ENCODE measurements around the gene TOMM34. TPM values are rescaled to one million over a fixed set of nuclear protein-coding genes. Genes with fewer than 3 reads are reported as not detected.
A peak's percentile ranks its signal among the peaks of the same experiment; 100 is the strongest.

The TOMM34 gene
- polyA plus RNA-seq, 3 donors = 6.4 to 9.1 (median 7.7) TPM

DNA sequence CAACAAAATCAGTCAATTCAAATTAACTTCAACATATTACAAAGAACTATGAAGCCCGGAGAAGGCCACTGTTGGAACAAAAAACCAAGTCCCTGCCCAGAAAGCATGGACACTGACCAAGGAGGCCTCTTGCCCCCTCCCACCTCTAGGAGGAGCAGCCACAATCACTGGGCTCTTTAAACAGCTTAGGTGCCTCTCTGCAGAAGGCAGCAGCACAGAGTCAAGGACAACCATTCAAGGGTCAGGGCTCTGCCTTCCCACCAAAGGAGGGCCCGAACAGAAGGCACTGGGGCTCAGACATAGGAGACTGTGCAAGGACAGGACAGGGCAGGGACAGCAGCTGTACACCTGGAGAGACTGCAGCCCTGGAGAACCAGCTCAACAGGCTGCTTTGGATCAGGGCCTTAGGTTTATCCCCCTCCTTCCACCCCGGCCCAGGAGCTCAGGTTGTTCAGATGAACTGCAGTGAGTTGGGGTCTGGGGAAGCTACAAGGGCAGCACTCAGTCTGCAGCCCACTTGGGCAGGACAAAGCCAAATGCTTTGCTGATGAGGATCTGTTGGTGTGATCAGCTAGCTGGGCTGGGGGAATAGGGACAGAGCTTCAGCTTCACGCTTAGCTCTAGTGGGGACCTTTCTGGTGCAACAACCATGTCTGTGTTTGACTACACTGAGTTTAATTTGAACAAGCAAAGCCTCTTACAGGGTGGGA lies 17.8 kb downstream of the TOMM34 start:
- Histone ChIP-seq H3K36me3 (replicated peaks in 1 of 2; ENCODE audit: control insufficient read depth in 1 of 2, insufficient read depth in 2 of 2, low read length in 2 of 2) (peaks cover 78 to 97% of the 10 kb centered on the region in 2 donors), H3K27ac (ENCODE audit: low read depth in 1 of 2, low read length in 2 of 2) (no peak overlapping the region), H2AFZ (ENCODE audit: insufficient read depth, low read depth, low read length, poor library complexity, severe bottlenecking) (no peak overlapping the region), H3K27me3 (ENCODE audit: control insufficient read depth in 2 of 2, insufficient read depth in 2 of 2, low read length in 2 of 2) (no peaks in the 10 kb centered on the region), H3K4me2 (replicated peaks; ENCODE audit: extremely low read depth, low read length, poor library complexity, severe bottlenecking) (no peak overlapping the region), H3K4me1 (ENCODE audit: control insufficient read depth in 1 of 2, insufficient read depth in 2 of 2, low read length in 2 of 2) (peaks cover 6 to 7% of the 10 kb centered on the region in 2 donors), H3K4me3 (replicated peaks in 1 of 3; ENCODE audit: low read depth in 2 of 3, low read length in 3 of 3) (no peak overlapping the region), H3K9ac (ENCODE audit: insufficient read depth, low read length, poor library complexity, severe bottlenecking) (no peak overlapping the region), H3K9me3 (replicated peaks in 1 of 2; ENCODE audit: control insufficient read depth in 1 of 2, insufficient read depth in 1 of 2, low read length in 2 of 2) (no peaks in the 10 kb centered on the region), H4K20me1 (ENCODE audit: insufficient read depth, low read length) (no peaks in the 10 kb centered on the region), H3K79me2 (ENCODE audit: insufficient read depth, low read length) (no peaks in the 10 kb centered on the region)
- peaks cover 0 to 3% (median 0%) of the 10 kb centered on the region in 3 donors for H3K27me3 Mint-ChIP-seq (ENCODE audit: low read depth in 3 of 3)
- H3K4me1 Mint-ChIP-seq = peaks cover 11% of the 10 kb centered on the region
- TF ChIP-seq, protein P1, sequence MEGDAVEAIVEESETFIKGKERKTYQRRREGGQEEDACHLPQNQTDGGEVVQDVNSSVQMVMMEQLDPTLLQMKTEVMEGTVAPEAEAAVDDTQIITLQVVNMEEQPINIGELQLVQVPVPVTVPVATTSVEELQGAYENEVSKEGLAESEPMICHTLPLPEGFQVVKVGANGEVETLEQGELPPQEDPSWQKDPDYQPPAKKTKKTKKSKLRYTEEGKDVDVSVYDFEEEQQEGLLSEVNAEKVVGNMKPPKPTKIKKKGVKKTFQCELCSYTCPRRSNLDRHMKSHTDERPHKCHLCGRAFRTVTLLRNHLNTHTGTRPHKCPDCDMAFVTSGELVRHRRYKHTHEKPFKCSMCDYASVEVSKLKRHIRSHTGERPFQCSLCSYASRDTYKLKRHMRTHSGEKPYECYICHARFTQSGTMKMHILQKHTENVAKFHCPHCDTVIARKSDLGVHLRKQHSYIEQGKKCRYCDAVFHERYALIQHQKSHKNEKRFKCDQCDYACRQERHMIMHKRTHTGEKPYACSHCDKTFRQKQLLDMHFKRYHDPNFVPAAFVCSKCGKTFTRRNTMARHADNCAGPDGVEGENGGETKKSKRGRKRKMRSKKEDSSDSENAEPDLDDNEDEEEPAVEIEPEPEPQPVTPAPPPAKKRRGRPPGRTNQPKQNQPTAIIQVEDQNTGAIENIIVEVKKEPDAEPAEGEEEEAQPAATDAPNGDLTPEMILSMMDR (IDR thresholded peaks at IDR 0.05) = no peak
- DNase-seq = no peak
- H3K27ac Mint-ChIP-seq = peak overlapping the region in 2 of 7 donors; percentile 46 to 47
- no peak overlapping the region for H3K4me3 Mint-ChIP-seq
- intact Hi-C loops (cut with micrococcal nuclease) = no loop called here
- H3K36me3 Mint-ChIP-seq = peaks cover 74 to 82% of the 10 kb centered on the region in 2 donors
- H3K9me3 Mint-ChIP-seq = no peaks in the 10 kb centered on the region
- 100% methylated on average over 3 of the region's 4 CpGs for WGBS (ENCODE audit: insufficient coverage)

DNA sequence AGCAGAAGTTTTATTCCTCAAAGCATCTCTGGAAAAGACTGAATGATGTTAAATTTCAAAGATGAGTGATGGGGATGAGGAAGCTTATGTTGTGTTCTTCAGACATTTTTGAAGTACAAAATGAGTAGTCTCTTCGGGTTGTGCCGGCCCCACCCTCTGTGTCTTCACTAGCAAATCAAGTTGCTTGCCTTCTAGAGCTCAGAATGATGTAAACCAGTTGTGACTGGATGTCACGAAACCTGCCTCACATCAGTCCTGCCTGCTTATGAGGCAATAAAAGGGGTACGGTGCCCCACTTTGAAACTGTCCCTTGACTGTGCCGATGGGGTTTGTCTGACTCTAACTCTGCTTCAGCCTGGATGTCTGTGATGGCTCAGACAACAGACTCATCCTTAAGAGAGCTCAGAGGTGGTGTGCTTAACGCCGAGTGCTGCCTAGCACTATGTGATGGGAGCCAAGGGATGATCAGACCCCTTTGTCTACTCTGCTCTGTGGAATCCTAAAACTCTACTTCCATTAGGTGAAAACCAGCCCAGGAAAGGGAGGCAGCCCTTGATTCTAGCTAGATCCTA lies 19.0 kb downstream of the TOMM34 start:
- peaks cover 78 to 100% of the 10 kb centered on the region in 2 donors for H3K36me3 ChIP-seq (replicated peaks in 1 of 2; ENCODE audit: control insufficient read depth in 1 of 2, insufficient read depth in 2 of 2, low read length in 2 of 2)
- 100% methylated on average over 6 of the region's 7 CpGs for WGBS (ENCODE audit: insufficient coverage)
- intact Hi-C loops (cut with micrococcal nuclease) = no loop called here
- H3K4me3 Mint-ChIP-seq = no peak overlapping the region
- no peak overlapping the region for H2AFZ ChIP-seq (ENCODE audit: insufficient read depth, low read depth, low read length, poor library complexity, severe bottlenecking)
- H3K4me1 ChIP-seq (ENCODE audit: control insufficient read depth in 1 of 2, insufficient read depth in 2 of 2, low read length in 2 of 2) = no peaks in the 10 kb centered on the region
- no peak overlapping the region for H3K9ac ChIP-seq (ENCODE audit: insufficient read depth, low read length, poor library complexity, severe bottlenecking)
- H4K20me1 ChIP-seq (ENCODE audit: insufficient read depth, low read length) = no peaks in the 10 kb centered on the region
- H3K4me1 Mint-ChIP-seq = no peaks in the 10 kb centered on the region
- peak overlapping the region in 1 of 7 donors; percentile 41 for H3K27ac Mint-ChIP-seq
- peaks cover 82 to 90% of the 10 kb centered on the region in 2 donors for H3K36me3 Mint-ChIP-seq
- H3K9me3 ChIP-seq (replicated peaks in 1 of 2; ENCODE audit: control insufficient read depth in 1 of 2, insufficient read depth in 1 of 2, low read length in 2 of 2) = no peaks in the 10 kb centered on the region
- H3K27ac ChIP-seq (ENCODE audit: low read depth in 1 of 2, low read length in 2 of 2) = no peak overlapping the region
- no peaks in the 10 kb centered on the region for H3K9me3 Mint-ChIP-seq
- DNase-seq = no peak
- H3K27me3 Mint-ChIP-seq (ENCODE audit: low read depth in 3 of 3) = peaks cover 0 to 2% (median 0%) of the 10 kb centered on the region in 3 donors
- no peaks in the 10 kb centered on the region for H3K27me3 ChIP-seq (ENCODE audit: control insufficient read depth in 2 of 2, insufficient read depth in 2 of 2, low read length in 2 of 2)
- H3K4me3 ChIP-seq (replicated peaks in 1 of 3; ENCODE audit: low read depth in 2 of 3, low read length in 3 of 3) = no peak overlapping the region
- TF ChIP-seq, protein P1 (IDR thresholded peaks at IDR 0.05) = no peak
- no peak overlapping the region for H3K4me2 ChIP-seq (replicated peaks; ENCODE audit: extremely low read depth, low read length, poor library complexity, severe bottlenecking)
- no peaks in the 10 kb centered on the region for H3K79me2 ChIP-seq (ENCODE audit: insufficient read depth, low read length)

Measured in CD14-positive monocyte (primary cell).